NCI-H146 treated with DMSO at 0.1 percent for 48 hours (cell line): ENCODE data around the gene CHD3.
A peak's percentile ranks its signal among the peaks of the same experiment; 100 is the strongest.

Experiments
- DNase-seq: peaks from one replicate; lab custom pipeline; 2025; ENCODE audit not compliant: unreplicated experiment; lab: John Stamatoyannopoulos, UW

CHD3 gene

GRCh38 chr17:7888184-7888920 lies at the start of gene CHD3:
Gene CHD3 (plus strand): TSS chr17:7888789. CDS start chr17:7889001, 212 bp downstream.
- DNase-seq: no peak

- DNase-seq: no peak
Observed at GRCh38 chr17:7839190-7839875, 49.3 kb upstream of the CHD3 start.

- DNase-seq: no peak
Observed at GRCh38 chr17:7839876-7840261, 48.7 kb upstream of the CHD3 start.

GRCh38 chr17:7840441-7840840 lies 48.1 kb upstream of the CHD3 start:
- DNase-seq: no peak

- DNase-seq: no peak
Observed at GRCh38 chr17:7840875-7841274, 47.7 kb upstream of the CHD3 start.

GRCh38 chr17:7841396-7841914 lies 47.1 kb upstream of the CHD3 start:
- peak; percentile 58 for DNase-seq

GRCh38 chr17:7841915-7842379 lies 46.6 kb upstream of the CHD3 start:
- peak; percentile 70 for DNase-seq

GRCh38 chr17:7842380-7843256 lies 46.0 kb upstream of the CHD3 start:
- peak; percentile 63 for DNase-seq

DNA sequence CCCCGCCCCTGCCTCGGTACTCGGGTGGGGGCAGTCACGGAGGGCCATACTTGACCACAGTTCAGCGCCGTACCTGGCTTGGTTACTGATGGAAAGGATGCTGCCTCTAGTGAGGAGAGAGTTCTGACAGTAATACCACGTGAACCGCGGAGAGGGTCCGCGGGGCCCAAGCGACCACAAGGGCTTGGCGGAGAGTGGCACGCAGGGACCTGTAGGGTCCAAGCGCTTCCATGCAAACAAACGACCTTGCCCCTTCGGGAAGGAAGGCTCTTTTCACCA lies 45.4 kb upstream of the CHD3 start:
- no peak for DNase-seq

DNA sequence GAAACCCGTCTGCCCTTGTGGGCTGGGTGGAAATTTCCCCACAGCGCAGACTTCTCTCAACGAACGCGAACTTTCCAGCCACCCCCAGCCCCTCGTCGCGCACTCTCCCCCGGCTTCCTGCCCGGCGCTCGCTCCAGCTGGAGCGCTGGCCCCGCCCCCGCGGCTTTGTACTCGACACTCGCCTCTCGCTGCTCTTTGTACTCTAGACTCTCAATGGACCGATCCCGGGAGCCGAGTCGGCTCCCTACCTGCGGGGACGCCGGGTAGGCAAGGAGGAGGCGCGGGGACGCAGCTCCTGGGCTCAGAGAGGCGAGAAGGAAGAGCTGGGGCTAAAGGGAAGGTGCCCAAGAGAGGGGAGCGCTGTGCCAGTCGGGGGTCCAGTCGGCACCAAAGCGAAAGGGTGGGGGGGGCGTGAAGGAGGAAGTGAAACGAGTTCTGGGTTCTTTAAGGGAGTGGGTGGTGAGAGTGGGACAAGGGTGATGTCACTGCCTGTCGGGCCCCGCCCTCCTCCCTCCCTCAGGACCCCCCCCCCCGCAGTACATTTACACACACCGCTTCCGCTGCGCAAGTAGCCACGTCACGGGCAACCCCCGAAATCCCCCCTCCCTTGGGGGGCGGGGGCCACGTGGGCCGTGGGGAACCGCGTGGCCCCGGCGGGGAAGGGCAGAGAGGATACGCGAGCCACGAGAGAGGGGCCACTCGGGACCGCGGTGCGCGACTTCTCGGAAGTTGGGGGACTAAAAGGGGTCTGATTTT lies 44.9 kb upstream of the CHD3 start:
- DNase-seq: peak; percentile 81

DNA sequence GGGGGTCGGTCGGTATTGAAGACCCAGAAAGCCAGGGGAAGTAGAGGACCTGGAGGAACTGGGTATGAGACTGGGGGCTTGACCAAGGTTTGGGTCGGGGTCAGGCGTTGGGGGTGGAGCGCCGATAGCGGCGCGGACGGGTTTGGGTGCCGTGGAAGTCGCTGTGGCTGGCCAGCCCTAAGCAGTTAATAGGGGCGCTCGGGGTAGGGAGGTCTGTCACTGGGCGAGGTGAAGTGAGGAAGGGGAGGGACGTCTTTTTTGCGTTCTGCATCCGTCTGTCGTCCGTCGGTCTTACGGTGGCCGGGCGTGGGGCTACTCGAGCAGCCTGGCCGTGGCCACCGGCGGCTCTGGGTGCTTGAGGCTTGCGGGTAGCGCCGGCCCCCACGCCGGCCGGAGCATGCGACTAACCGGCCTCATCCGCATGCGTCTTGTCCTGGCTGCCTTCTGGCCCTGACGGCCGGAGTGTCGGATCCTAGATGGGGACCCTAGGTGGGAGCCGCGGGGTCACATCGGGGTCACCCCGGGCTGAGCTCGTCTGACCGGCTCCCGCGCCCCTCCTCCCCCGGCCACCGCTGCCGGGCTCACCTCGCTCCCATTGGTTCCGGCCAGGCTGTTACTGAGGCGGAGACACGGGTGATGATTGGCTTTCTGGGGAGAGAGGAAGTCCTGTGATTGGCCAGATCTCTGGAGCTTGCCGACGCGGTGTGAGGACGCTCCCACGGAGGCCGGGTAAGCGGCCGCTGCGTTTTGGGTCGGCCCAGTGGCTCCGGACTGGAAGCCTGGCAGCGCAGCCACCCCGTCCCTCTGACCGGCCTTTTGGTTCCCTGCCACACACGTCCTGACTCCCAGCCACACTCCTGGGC lies 44.1 kb upstream of the CHD3 start:
- DNase-seq: peak; percentile 84

DNA sequence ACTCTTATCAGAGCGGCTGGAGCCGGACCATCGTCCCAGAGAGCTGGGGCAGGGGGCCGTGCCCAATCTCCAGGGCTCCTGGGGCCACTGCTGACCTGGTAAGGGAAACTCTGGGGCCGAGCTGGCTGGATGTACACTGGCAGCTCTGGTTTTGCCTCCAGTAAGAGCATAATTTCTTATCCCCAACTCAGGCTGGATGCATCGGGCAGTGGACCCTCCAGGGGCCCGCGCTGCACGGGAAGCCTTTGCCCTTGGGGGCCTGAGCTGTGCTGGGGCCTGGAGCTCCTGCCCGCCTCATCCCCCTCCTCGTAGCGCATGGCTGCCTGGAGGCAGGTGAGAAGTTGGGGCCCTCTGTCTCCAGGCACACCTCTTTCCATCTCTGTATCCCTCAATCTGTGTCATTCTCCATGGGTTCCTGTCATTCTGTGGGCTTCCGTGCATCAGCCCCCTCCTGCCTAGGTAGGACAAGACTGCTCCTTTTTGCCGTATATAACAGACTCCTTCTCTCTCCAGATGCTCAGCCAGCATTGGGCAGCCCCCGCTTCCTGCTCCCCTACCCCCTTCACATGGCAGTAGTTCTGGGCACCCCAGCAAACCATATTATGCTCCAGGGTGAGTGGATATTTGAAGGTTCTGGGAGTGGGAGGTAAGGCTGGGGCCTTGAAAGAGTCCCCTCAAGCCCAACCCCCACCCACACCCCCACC lies 43.1 kb upstream of the CHD3 start:
- no peak for DNase-seq

DNA sequence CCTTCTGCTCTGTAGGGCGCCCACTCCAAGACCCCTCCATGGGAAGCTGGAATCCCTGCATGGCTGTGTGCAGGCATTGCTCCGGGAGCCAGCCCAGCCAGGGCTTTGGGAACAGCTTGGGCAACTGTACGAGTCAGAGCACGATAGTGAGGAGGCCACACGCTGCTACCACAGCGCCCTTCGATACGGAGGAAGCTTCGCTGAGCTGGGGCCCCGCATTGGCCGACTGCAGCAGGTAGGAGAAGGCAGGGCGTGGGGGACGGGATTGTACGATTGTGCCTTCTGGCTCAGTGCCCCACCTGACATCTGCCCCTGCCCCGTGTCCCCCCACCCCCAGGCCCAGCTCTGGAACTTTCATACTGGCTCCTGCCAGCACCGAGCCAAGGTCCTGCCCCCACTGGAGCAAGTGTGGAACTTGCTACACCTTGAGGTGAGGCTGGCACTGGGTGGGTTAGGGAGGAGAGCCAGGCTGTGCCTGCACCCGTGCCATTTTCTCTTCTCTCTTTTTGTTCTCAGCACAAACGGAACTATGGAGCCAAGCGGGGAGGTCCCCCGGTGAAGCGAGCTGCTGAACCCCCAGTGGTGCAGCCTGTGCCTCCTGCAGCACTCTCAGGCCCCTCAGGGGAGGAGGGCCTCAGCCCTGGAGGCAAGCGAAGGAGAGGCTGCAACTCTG lies 42.4 kb upstream of the CHD3 start:
- no peak for DNase-seq

DNA sequence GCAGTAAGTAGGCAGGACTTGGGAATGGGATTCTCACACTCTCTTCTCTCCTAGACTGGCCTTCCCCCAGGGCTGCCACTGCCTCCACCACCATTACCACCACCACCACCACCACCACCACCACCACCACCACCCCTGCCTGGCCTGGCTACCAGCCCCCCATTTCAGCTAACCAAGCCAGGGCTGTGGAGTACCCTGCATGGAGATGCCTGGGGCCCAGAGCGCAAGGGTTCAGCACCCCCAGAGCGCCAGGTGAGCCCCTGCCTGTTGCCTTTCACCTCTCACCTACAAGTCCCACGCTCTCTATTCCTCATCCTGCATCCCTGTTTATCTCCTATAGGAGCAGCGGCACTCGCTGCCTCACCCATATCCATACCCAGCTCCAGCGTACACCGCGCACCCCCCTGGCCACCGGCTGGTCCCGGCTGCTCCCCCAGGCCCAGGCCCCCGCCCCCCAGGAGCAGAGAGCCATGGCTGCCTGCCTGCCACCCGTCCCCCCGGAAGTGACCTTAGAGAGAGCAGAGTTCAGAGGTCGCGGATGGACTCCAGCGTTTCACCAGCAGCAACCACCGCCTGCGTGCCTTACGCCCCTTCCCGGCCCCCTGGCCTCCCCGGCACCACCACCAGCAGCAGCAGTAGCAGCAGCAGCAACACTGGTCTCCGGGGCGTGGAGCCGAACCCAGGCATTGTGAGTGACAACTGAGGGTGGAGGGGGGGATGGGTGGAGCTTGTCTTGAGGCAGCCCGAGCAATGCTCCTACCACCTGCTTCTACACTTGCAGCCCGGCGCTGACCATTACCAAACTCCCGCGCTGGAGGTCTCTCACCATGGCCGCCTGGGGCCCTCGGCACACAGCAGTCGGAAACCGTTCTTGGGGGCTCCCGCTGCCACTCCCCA lies 41.6 kb upstream of the CHD3 start:
- DNase-seq: no peak

DNA sequence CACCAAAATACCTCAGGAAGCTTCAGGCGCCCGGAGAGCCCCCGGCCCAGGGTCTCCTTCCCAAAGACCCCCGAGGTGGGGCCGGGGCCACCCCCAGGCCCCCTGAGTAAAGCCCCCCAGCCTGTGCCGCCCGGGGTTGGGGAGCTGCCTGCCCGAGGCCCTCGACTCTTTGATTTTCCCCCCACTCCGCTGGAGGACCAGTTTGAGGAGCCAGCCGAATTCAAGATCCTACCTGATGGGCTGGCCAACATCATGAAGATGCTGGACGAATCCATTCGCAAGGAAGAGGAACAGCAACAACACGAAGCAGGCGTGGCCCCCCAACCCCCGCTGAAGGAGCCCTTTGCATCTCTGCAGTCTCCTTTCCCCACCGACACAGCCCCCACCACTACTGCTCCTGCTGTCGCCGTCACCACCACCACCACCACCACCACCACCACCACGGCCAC lies 40.4 kb upstream of the CHD3 start:
- no peak for DNase-seq

- DNase-seq: no peak
Observed at GRCh38 chr17:7848739-7849129, 39.9 kb upstream of the CHD3 start.

GRCh38 chr17:7849130-7849750 lies 39.3 kb upstream of the CHD3 start:
- no peak for DNase-seq
